HEK293 (cell line): Measurements from ENCODE around the gene ALKBH7.
A peak's percentile ranks its signal among the peaks of the same experiment; 100 is the strongest.

Source experiments
- CTCF ChIA-PET: fragments of 350-600 bp; formaldehyde crosslinking; extraction: SDS; loops from one replicate; lab custom pipeline; 2021; ENCODE audit warnings: antibody characterized with exemption; lab: Yijun Ruan, JAX
- POLR2A ChIA-PET: fragments of 300-600 bp; formaldehyde crosslinking; extraction: SDS; loops from one replicate; lab custom pipeline; 2020; ENCODE audit warnings: antibody characterized with exemption, inconsistent platforms; lab: Yijun Ruan, JAX
- H3K27ac ChIP-seq: fragments of 200-500 bp; sonication (Bioruptor generic); 2 replicates; pipeline ENCODE4 v1.5.1; 2014; ENCODE audit warnings: low read depth, low read length, control low read depth, inconsistent platforms; ENCODE audit errors: extremely low read depth
- H3K36me3 ChIP-seq, 2 experiments: fragments of 200-500 bp in 1 of 2; sonication (Bioruptor generic) in 1 of 2; 1 replicate in 1 of 2; 2 replicates in 1 of 2; pipeline ENCODE4 v1.5.1; 2014 to 2017; ENCODE audit warnings: inconsistent platforms in 2 of 2, low read length in 2 of 2; ENCODE audit not compliant: control insufficient read depth in 2 of 2, insufficient read depth in 1 of 2
- H3K4me1 ChIP-seq: fragments of 200-500 bp; sonication (Bioruptor generic); 2 replicates; pipeline ENCODE4 v1.5.1; 2014; ENCODE audit warnings: mild to moderate bottlenecking, low read length, inconsistent platforms; ENCODE audit not compliant: control insufficient read depth, insufficient read depth
- H3K4me3 ChIP-seq: 2 replicates; pipeline ENCODE4 v1.5.1; 2011; ENCODE audit warnings: low read depth, mild to moderate bottlenecking, control low read depth, low read length, moderate library complexity
- H3K9me3 ChIP-seq: fragments of 200-500 bp; sonication (Bioruptor generic); 2 replicates; pipeline ENCODE4 v1.5.1; 2014; ENCODE audit warnings: low read depth, low read length, inconsistent platforms; ENCODE audit not compliant: control insufficient read depth, insufficient read depth
- BCL11B ChIP-seq: fragments of 450-650 bp; formaldehyde crosslinking; IDR thresholded peaks from 2 replicates; pipeline ENCODE4 v1.5.1; 2016; ENCODE audit warnings: low read depth, missing biosample characterization, missing genetic modification characterization
- EGR2 ChIP-seq: fragments of 450-650 bp; formaldehyde crosslinking; IDR thresholded peaks from 2 replicates; pipeline ENCODE4 v1.5.1; 2016; ENCODE audit warnings: low read depth, missing biosample characterization, missing genetic modification characterization
- HIC1 ChIP-seq: fragments of 450-650 bp; formaldehyde crosslinking; IDR thresholded peaks from 2 replicates; pipeline ENCODE4 v1.5.1; 2016; ENCODE audit warnings: missing biosample characterization, missing genetic modification characterization
- KLF1 ChIP-seq: fragments of 450-650 bp; formaldehyde crosslinking; IDR thresholded peaks from 2 replicates; pipeline ENCODE4 v1.5.1; 2016; ENCODE audit warnings: missing biosample characterization, missing genetic modification characterization
- KLF10 ChIP-seq: fragments of 450-650 bp; IDR thresholded peaks from 2 replicates; pipeline ENCODE4 v1.5.1; 2018; ENCODE audit warnings: missing biosample characterization, mild to moderate bottlenecking, missing genetic modification characterization
- KLF16 ChIP-seq: fragments of 450-650 bp; formaldehyde crosslinking; IDR thresholded peaks from 2 replicates; pipeline ENCODE4 v1.5.1; 2017; ENCODE audit warnings: missing biosample characterization, missing genetic modification characterization
- KLF17 ChIP-seq: fragments of 450-650 bp; formaldehyde crosslinking; IDR thresholded peaks from 2 replicates; pipeline ENCODE4 v1.5.1; 2016; ENCODE audit warnings: missing biosample characterization, missing genetic modification characterization
- KLF9 ChIP-seq: fragments of 450-650 bp; formaldehyde crosslinking; IDR thresholded peaks from 2 replicates; pipeline ENCODE4 v1.5.1; 2016; ENCODE audit warnings: missing biosample characterization, missing genetic modification characterization, low read depth
- PATZ1 ChIP-seq: fragments of 450-650 bp; formaldehyde crosslinking; IDR thresholded peaks from 2 replicates; pipeline ENCODE4 v1.5.1; 2016; ENCODE audit warnings: missing biosample characterization, missing genetic modification characterization
- SCRT2 ChIP-seq: fragments of 450-650 bp; formaldehyde crosslinking; IDR thresholded peaks from 2 replicates; pipeline ENCODE4 v1.5.1; 2016; ENCODE audit warnings: missing biosample characterization, missing genetic modification characterization
- SP3 ChIP-seq: fragments of 450-650 bp; formaldehyde crosslinking; IDR thresholded peaks from 2 replicates; pipeline ENCODE4 v1.5.1; 2016; ENCODE audit warnings: missing biosample characterization, missing genetic modification characterization
- SP7 ChIP-seq: fragments of 450-650 bp; formaldehyde crosslinking; IDR thresholded peaks from 2 replicates; pipeline ENCODE4 v1.5.1; 2016; ENCODE audit warnings: missing biosample characterization, missing genetic modification characterization
- YY1 ChIP-seq: fragments of 450-650 bp; formaldehyde crosslinking; IDR thresholded peaks from 2 replicates; pipeline ENCODE4 v1.5.1; 2018; ENCODE audit warnings: missing biosample characterization, missing genetic modification characterization
- ZBTB17 ChIP-seq: fragments of 450-650 bp; formaldehyde crosslinking; IDR thresholded peaks from 2 replicates; pipeline ENCODE4 v1.5.1; 2016; ENCODE audit warnings: missing biosample characterization, missing genetic modification characterization
- ZBTB20 ChIP-seq: fragments of 450-650 bp; formaldehyde crosslinking; IDR thresholded peaks from 2 replicates; pipeline ENCODE4 v1.5.1; 2016; ENCODE audit warnings: missing biosample characterization, missing genetic modification characterization
- ZBTB7A ChIP-seq: fragments of 450-650 bp; formaldehyde crosslinking; IDR thresholded peaks from 2 replicates; pipeline ENCODE4 v1.5.1; 2016; ENCODE audit warnings: low read depth, missing biosample characterization, missing genetic modification characterization
- ZFHX2 ChIP-seq: fragments of 450-650 bp; formaldehyde crosslinking; conservative IDR thresholded peaks from 2 replicates; pipeline ENCODE4 v1.5.1; 2016; ENCODE audit warnings: missing biosample characterization, missing genetic modification characterization
- ZIC2 ChIP-seq: fragments of 450-650 bp; formaldehyde crosslinking; IDR thresholded peaks from 2 replicates; pipeline ENCODE4 v1.5.1; 2016; ENCODE audit warnings: missing biosample characterization, missing genetic modification characterization
- ZNF169 ChIP-seq: fragments of 450-650 bp; formaldehyde crosslinking; IDR thresholded peaks from 2 replicates; pipeline ENCODE4 v1.5.1; 2016; ENCODE audit warnings: missing biosample characterization, missing genetic modification characterization
- ZNF174 ChIP-seq: fragments of 450-650 bp; formaldehyde crosslinking; IDR thresholded peaks from 2 replicates; pipeline ENCODE4 v1.5.0; 2017; ENCODE audit warnings: missing biosample characterization, mild to moderate bottlenecking, missing genetic modification characterization
- ZNF2 ChIP-seq: fragments of 450-650 bp; formaldehyde crosslinking; IDR thresholded peaks from 2 replicates; pipeline ENCODE4 v1.5.1; 2016; ENCODE audit warnings: missing biosample characterization, missing genetic modification characterization
- ZNF26 ChIP-seq: fragments of 450-650 bp; formaldehyde crosslinking; IDR thresholded peaks from 2 replicates; pipeline ENCODE4 v1.5.1; 2016; ENCODE audit warnings: missing biosample characterization, missing genetic modification characterization
- ZNF324 ChIP-seq: fragments of 450-650 bp; formaldehyde crosslinking; IDR thresholded peaks from 2 replicates; pipeline ENCODE4 v1.5.1; 2016; ENCODE audit warnings: missing biosample characterization, missing genetic modification characterization
- ZNF335 ChIP-seq: fragments of 450-650 bp; formaldehyde crosslinking; conservative IDR thresholded peaks from 2 replicates; pipeline ENCODE4 v1.5.1; 2016; ENCODE audit warnings: missing biosample characterization, missing genetic modification characterization
- ZNF341 ChIP-seq: fragments of 450-650 bp; formaldehyde crosslinking; IDR thresholded peaks from 2 replicates; pipeline ENCODE4; 2016; ENCODE audit warnings: low read depth, missing biosample characterization, missing genetic modification characterization
- ZNF354C ChIP-seq: fragments of 450-650 bp; formaldehyde crosslinking; IDR thresholded peaks from 2 replicates; pipeline ENCODE4 v1.5.1; 2016; ENCODE audit warnings: missing biosample characterization, missing genetic modification characterization, low read depth, borderline replicate concordance
- ZNF394 ChIP-seq: fragments of 450-650 bp; formaldehyde crosslinking; IDR thresholded peaks from 2 replicates; pipeline ENCODE4 v1.5.1; 2016; ENCODE audit warnings: missing biosample characterization, missing genetic modification characterization, mild to moderate bottlenecking, moderate library complexity, borderline replicate concordance
- ZNF426 ChIP-seq: fragments of 450-650 bp; formaldehyde crosslinking; IDR thresholded peaks from 2 replicates; pipeline ENCODE4 v1.5.1; 2017; ENCODE audit warnings: missing biosample characterization, missing genetic modification characterization, mild to moderate bottlenecking, inconsistent platforms, moderate library complexity
- ZNF530 ChIP-seq: fragments of 450-650 bp; formaldehyde crosslinking; IDR thresholded peaks from 2 replicates; pipeline ENCODE4 v1.5.1; 2016; ENCODE audit warnings: low read depth, missing biosample characterization, missing genetic modification characterization
- ZNF610 ChIP-seq: fragments of 450-650 bp; formaldehyde crosslinking; IDR thresholded peaks from 2 replicates; pipeline ENCODE4 v1.5.1; 2016; ENCODE audit warnings: missing biosample characterization, missing genetic modification characterization, borderline replicate concordance
- ZNF785 ChIP-seq: fragments of 450-650 bp; formaldehyde crosslinking; IDR thresholded peaks from 2 replicates; pipeline ENCODE4 v1.5.1; 2016; ENCODE audit warnings: missing biosample characterization, missing genetic modification characterization
- ZXDB ChIP-seq: fragments of 450-650 bp; formaldehyde crosslinking; IDR thresholded peaks from 2 replicates; pipeline ENCODE4 v1.5.1; 2016; ENCODE audit warnings: missing biosample characterization, missing genetic modification characterization

The ALKBH7 gene

GRCh38 chr19:6372594-6373095 lies at the start of gene ALKBH7:
TSS of gene ALKBH7 (plus strand) at chr19:6372794. CDS start at chr19:6372821, 27 bp downstream.
- Histone ChIP-seq H3K4me1 (peaks cover 3% of the 10 kb centered on the region; the same call in 1 of the 2 replicates), H3K9me3 (no peaks in the 10 kb centered on the region), H3K4me3 (peak within 1 kb of the TSS; percentile 88), H3K27ac (peak within 1 kb of the TSS; percentile 88), H3K36me3 (peaks cover 11 to 17% of the 10 kb centered on the region in 2 experiments; a peak in 2 of 3 replicates)
- CTCF ChIA-PET, result interaction anchor here (0.5 to 1.1 kb wide), 7 partner anchors 8 to 123 kb away, joined by 3 to 4 read pairs (median 3); no protein-coding TSS in a partner anchor
- POLR2A ChIA-PET, result interaction anchor here (0.5 to 3.0 kb wide), 19 partner anchors 10 to 683 kb away, joined by 3 to 60 read pairs (median 4); partner anchors contain the start of genes CATSPERD, CLPP, GPR108 and GTF2F1
- TF ChIP-seq PATZ1 (tag by site-specific recombination), result peak; percentile 99
- TF ChIP-seq ZNF785 (tag by site-specific recombination), result no peak
- peak; percentile 83 for TF ChIP-seq SP3
- 0 out of 2 replicates have a peak, but pooled peaks have one; percentile 63 for TF ChIP-seq EGR2
- peak; percentile 75 for TF ChIP-seq YY1 (tag by site-specific recombination)
- no peak for TF ChIP-seq ZNF169
- TF ChIP-seq SCRT2, result no peak
- peak; percentile 43; the same call in 1 of the 2 replicates for TF ChIP-seq ZBTB20 (tag by site-specific recombination)
- peak; percentile 62; the same call in 1 of the 2 replicates for TF ChIP-seq BCL11B (tag by site-specific recombination)
- TF ChIP-seq ZIC2, result peak; percentile 59; the same call in 1 of the 2 replicates
- peak; percentile 46; the same call in 1 of the 2 replicates for TF ChIP-seq KLF17 (tag by site-specific recombination)
- peak; percentile 77 for TF ChIP-seq ZFHX2 (tag by site-specific recombination)
- TF ChIP-seq ZNF324, result peak; percentile 63; the same call in 1 of the 2 replicates
- TF ChIP-seq KLF16 (tag by site-specific recombination), result peak; percentile 75
- TF ChIP-seq ZNF174 (tag by site-specific recombination), result no peak
- TF ChIP-seq ZNF394 (tag by site-specific recombination), result peak; percentile 36; the same call in 1 of the 2 replicates
- TF ChIP-seq HIC1, result no peak
- peak; percentile 61; the same call in 1 of the 2 replicates for TF ChIP-seq KLF1 (tag by site-specific recombination)
- TF ChIP-seq ZBTB7A (tag by site-specific recombination), result peak; percentile 72; the same call in 1 of the 2 replicates
- no peak for TF ChIP-seq ZNF530 (tag by site-specific recombination)
- peak; percentile 64 for TF ChIP-seq SP7 (tag by site-specific recombination)
- no peak; the same call in 1 of the 2 replicates for TF ChIP-seq ZBTB17
- TF ChIP-seq KLF9 (tag by site-specific recombination), result peak; percentile 85
- peak; percentile 83 for TF ChIP-seq ZNF335 (tag by site-specific recombination)
- TF ChIP-seq ZNF354C (tag by site-specific recombination), result no peak
- TF ChIP-seq ZNF341 (tag by site-specific recombination), result no peak
- TF ChIP-seq KLF10 (tag by site-specific recombination), result peak; percentile 100
- no peak for TF ChIP-seq ZNF426 (tag by site-specific recombination)
- peak; percentile 30; the same call in 1 of the 2 replicates for TF ChIP-seq ZXDB (tag by site-specific recombination)
- peak; percentile 58; the same call in 1 of the 2 replicates for TF ChIP-seq ZNF2 (tag by site-specific recombination)
- TF ChIP-seq ZNF26, result no peak
- TF ChIP-seq ZNF610 (tag by site-specific recombination), result peak; percentile 54; the same call in 1 of the 2 replicates
